Activated CD4-positive, alpha-beta memory T cell treated with anti-CD3 and anti-CD28 coated beads, Interleukin-2, amount 10 ng/mL, durations not matched to agents 7 days and 5 days (primary cell): Measurements from ENCODE around the gene GAB1. TPM values are rescaled to one million over a fixed set of nuclear protein-coding genes. Genes with fewer than 3 reads are reported as not detected.

Experiments
- CTCF ChIA-PET: fragments of 350-600 bp; sonication (Branson Sonifier 250); formaldehyde crosslinking; loops from one replicate; lab custom pipeline; 2021; ENCODE audit warnings: antibody characterized with exemption, inconsistent platforms; lab: Charles Lee
- POLR2A ChIA-PET: fragments of 350-600 bp; sonication (Branson Sonifier 250); formaldehyde crosslinking; loops from one replicate; lab custom pipeline; 2021; ENCODE audit warnings: antibody characterized with exemption; lab: Charles Lee
- DNase-seq: peaks from one replicate; pipeline ENCODE4 v3.0.0-alpha.2; 2020
- H3K27ac Mint-ChIP-seq: one replicate; pipeline ENCODE4 v1.8.0; 2021; ENCODE audit warnings: mild to moderate bottlenecking, mixed read lengths
- H3K27me3 Mint-ChIP-seq: one replicate; pipeline ENCODE4 v1.8.0; 2021; ENCODE audit warnings: mixed read lengths
- H3K36me3 Mint-ChIP-seq: one replicate; pipeline ENCODE4 v1.8.0; 2021; ENCODE audit warnings: low read depth, mixed read lengths
- H3K4me1 Mint-ChIP-seq: one replicate; pipeline ENCODE4 v1.8.0; 2021; ENCODE audit warnings: mixed read lengths
- H3K4me3 Mint-ChIP-seq: one replicate; pipeline ENCODE4 v1.8.0; 2021; ENCODE audit warnings: mild to moderate bottlenecking, mixed read lengths
- H3K9me3 Mint-ChIP-seq: one replicate; pipeline ENCODE4 v1.8.0; 2021; ENCODE audit warnings: mixed read lengths
- total RNA-seq, 2 experiments: library from RNA; stranded (reverse); gene quantifications; one replicate each; pipeline ENCODE4 v1.2.3, GENCODE V29; 2021

GAB1 gene
- total RNA-seq, 2 experiments from 2014 or later, result 0.80 to 0.86 TPM

GRCh38 chr4:143390764-143391163, 54.1 kb downstream of the GAB1 start:
- no peak for DNase-seq
- Mint-ChIP-seq H3K27ac (no peak overlapping the region), H3K27me3 (peaks cover 10% of the 10 kb centered on the region), H3K4me3 (no peak overlapping the region), H3K9me3 (no peaks in the 10 kb centered on the region), H3K36me3 (no peaks in the 10 kb centered on the region), H3K4me1 (no peaks in the 10 kb centered on the region)
- ChIA-PET CTCF (no interaction called here), POLR2A (no interaction called here)

DNA sequence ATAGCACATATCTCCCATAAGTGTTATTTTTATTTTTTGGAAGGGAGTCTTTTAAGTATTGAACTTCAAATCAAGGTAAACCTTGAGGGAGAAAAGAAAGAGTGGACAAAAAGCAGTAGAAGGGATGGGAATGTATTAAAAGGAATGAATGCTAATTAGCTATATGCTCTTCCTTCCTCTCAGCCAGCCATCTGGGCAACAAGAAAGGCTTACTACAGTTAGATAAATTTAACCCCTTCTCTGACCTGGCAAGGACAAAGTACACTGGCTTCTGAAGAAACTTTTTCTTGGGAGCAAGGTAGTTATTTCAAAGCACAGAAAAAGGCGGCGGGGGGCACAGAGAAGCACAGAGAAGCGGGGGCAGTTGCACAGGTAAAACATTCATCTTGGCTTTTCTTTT, 54.6 kb downstream of the GAB1 start:
- Mint-ChIP-seq H3K4me3 (no peak overlapping the region), H3K27ac (no peak overlapping the region), H3K27me3 (peaks cover 15% of the 10 kb centered on the region), H3K4me1 (no peaks in the 10 kb centered on the region), H3K9me3 (no peaks in the 10 kb centered on the region), H3K36me3 (no peaks in the 10 kb centered on the region)
- DNase-seq, result no peak
- POLR2A ChIA-PET, result no interaction called here
- CTCF ChIA-PET, result no interaction called here

DNA sequence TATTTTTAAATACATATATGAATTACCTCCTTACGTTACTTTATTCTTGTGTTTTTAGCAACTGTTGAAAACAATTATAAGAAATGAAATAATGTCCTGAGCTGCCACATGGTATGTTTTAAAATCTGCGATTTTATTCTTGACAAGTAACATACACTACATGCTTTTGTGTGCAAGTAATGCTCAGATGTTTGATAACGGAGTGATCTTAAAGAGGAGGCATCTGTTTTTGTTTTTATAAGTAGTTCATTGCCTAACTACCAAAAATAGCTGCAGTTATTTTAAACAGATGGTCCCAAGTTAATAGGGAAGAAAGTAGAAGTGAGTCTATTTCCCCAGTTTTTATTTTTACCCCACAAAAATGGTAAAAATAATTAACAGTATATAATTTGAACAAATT, 55.2 kb downstream of the GAB1 start:
- CTCF ChIA-PET, result no interaction called here
- DNase-seq, result no peak
- H3K4me1 Mint-ChIP-seq, result no peaks in the 10 kb centered on the region
- no peak overlapping the region for H3K27ac Mint-ChIP-seq
- H3K9me3 Mint-ChIP-seq, result no peaks in the 10 kb centered on the region
- H3K27me3 Mint-ChIP-seq, result peaks cover 18% of the 10 kb centered on the region
- POLR2A ChIA-PET, result no interaction called here
- no peaks in the 10 kb centered on the region for H3K36me3 Mint-ChIP-seq
- no peak overlapping the region for H3K4me3 Mint-ChIP-seq

- Mint-ChIP-seq H3K4me3 (no peak overlapping the region), H3K27me3 (peaks cover 22% of the 10 kb centered on the region), H3K9me3 (no peaks in the 10 kb centered on the region), H3K36me3 (no peaks in the 10 kb centered on the region), H3K27ac (no peak overlapping the region), H3K4me1 (no peaks in the 10 kb centered on the region)
- CTCF ChIA-PET, result no interaction called here
- no peak for DNase-seq
- POLR2A ChIA-PET, result no interaction called here
These were observed 56.5 kb downstream of the GAB1 start for GRCh38 chr4:143393195-143393594.

- H3K9me3 Mint-ChIP-seq, result no peaks in the 10 kb centered on the region
- no peak overlapping the region for H3K27ac Mint-ChIP-seq
- peaks cover 22% of the 10 kb centered on the region for H3K27me3 Mint-ChIP-seq
- H3K4me1 Mint-ChIP-seq, result no peaks in the 10 kb centered on the region
- DNase-seq, result no peak
- no peaks in the 10 kb centered on the region for H3K36me3 Mint-ChIP-seq
- POLR2A ChIA-PET, result no interaction called here
- no peak overlapping the region for H3K4me3 Mint-ChIP-seq
- CTCF ChIA-PET, result no interaction called here
These were observed 58.2 kb downstream of the GAB1 start for GRCh38 chr4:143394739-143395453.

DNA sequence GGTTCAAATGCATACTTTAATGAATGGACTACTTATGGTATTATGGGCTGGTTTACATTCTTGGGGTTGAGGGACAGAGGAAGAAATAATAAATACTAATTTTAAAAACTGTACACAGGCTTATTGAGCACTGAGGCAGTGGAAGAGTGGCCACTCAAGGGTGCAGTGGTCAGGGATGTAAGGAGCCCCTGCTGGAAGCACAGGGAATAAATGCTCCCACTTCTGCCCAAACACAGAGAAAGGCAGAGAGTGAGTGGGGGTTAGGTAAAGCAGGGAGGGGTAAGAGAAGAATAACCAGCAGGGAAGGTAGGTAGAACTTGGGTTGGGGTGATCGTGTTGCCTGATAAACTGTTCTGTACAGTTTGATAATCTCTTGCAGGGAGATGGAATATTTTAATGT, 60.0 kb downstream of the GAB1 start:
- Mint-ChIP-seq H3K36me3 (no peaks in the 10 kb centered on the region), H3K27me3 (peaks cover 22% of the 10 kb centered on the region), H3K9me3 (no peaks in the 10 kb centered on the region), H3K4me3 (no peak overlapping the region), H3K4me1 (no peaks in the 10 kb centered on the region), H3K27ac (no peak overlapping the region)
- ChIA-PET POLR2A (no interaction called here), CTCF (no interaction called here)
- no peak for DNase-seq

GRCh38 chr4:143397335-143397734, 60.7 kb downstream of the GAB1 start:
- no peak overlapping the region for H3K4me3 Mint-ChIP-seq
- peaks cover 24% of the 10 kb centered on the region for H3K27me3 Mint-ChIP-seq
- POLR2A ChIA-PET, result no interaction called here
- DNase-seq, result no peak
- no peak overlapping the region for H3K27ac Mint-ChIP-seq
- CTCF ChIA-PET, result no interaction called here
- peaks cover 2% of the 10 kb centered on the region for H3K4me1 Mint-ChIP-seq
- H3K9me3 Mint-ChIP-seq, result no peaks in the 10 kb centered on the region
- H3K36me3 Mint-ChIP-seq, result no peaks in the 10 kb centered on the region

GRCh38 chr4:143397887-143398286, 61.2 kb downstream of the GAB1 start:
- Mint-ChIP-seq H3K27ac (no peak overlapping the region), H3K4me1 (peaks cover 3% of the 10 kb centered on the region)
- POLR2A ChIA-PET, result no interaction called here

GRCh38 chr4:143399113-143399949, 62.7 kb downstream of the GAB1 start:
- ChIA-PET CTCF (no interaction called here), POLR2A (no interaction called here)

More at GRCh38 chr4:143397887-143398286, 61.2 kb downstream of the GAB1 start:
- no peak for DNase-seq
- CTCF ChIA-PET, result no interaction called here
- Mint-ChIP-seq H3K4me3 (no peak overlapping the region), H3K9me3 (no peaks in the 10 kb centered on the region), H3K36me3 (no peaks in the 10 kb centered on the region), H3K27me3 (peaks cover 24% of the 10 kb centered on the region)

GRCh38 chr4:143400082-143400481, 63.4 kb downstream of the GAB1 start:
- CTCF ChIA-PET, result interaction anchor here (1.3 kb wide), 1 partner anchor 10 kb away, joined by 4 read pairs; no protein-coding TSS in a partner anchor
- H3K4me3 Mint-ChIP-seq, result no peak overlapping the region
- no peaks in the 10 kb centered on the region for H3K36me3 Mint-ChIP-seq
- POLR2A ChIA-PET, result no interaction called here
- no peak for DNase-seq
- peaks cover 10% of the 10 kb centered on the region for H3K4me1 Mint-ChIP-seq
- no peak overlapping the region for H3K27ac Mint-ChIP-seq
- H3K27me3 Mint-ChIP-seq, result peaks cover 20% of the 10 kb centered on the region
- no peaks in the 10 kb centered on the region for H3K9me3 Mint-ChIP-seq

More at GRCh38 chr4:143399113-143399949, 62.7 kb downstream of the GAB1 start:
- no peak for DNase-seq
- Mint-ChIP-seq H3K27me3 (peaks cover 23% of the 10 kb centered on the region), H3K4me1 (peaks cover 10% of the 10 kb centered on the region), H3K9me3 (no peaks in the 10 kb centered on the region), H3K27ac (no peak overlapping the region), H3K36me3 (no peaks in the 10 kb centered on the region), H3K4me3 (no peak overlapping the region)

GRCh38 chr4:143402776-143403552, 66.3 kb downstream of the GAB1 start:
- ChIA-PET CTCF (no interaction called here), POLR2A (no interaction called here)
- peaks cover 14% of the 10 kb centered on the region for H3K4me1 Mint-ChIP-seq
- H3K27me3 Mint-ChIP-seq, result peaks cover 7% of the 10 kb centered on the region
- DNase-seq, result no peak
- no peak overlapping the region for H3K4me3 Mint-ChIP-seq
- no peak overlapping the region for H3K27ac Mint-ChIP-seq
- no peaks in the 10 kb centered on the region for H3K9me3 Mint-ChIP-seq
- H3K36me3 Mint-ChIP-seq, result no peaks in the 10 kb centered on the region

GRCh38 chr4:143403553-143403820, 66.8 kb downstream of the GAB1 start:
- ChIA-PET CTCF (no interaction called here), POLR2A (no interaction called here)
- no peak overlapping the region for H3K27ac Mint-ChIP-seq
- H3K9me3 Mint-ChIP-seq, result no peaks in the 10 kb centered on the region
- no peak for DNase-seq
- H3K4me3 Mint-ChIP-seq, result no peak overlapping the region
- H3K4me1 Mint-ChIP-seq, result peaks cover 14% of the 10 kb centered on the region
- H3K27me3 Mint-ChIP-seq, result peaks cover 2% of the 10 kb centered on the region
- H3K36me3 Mint-ChIP-seq, result no peaks in the 10 kb centered on the region

DNA sequence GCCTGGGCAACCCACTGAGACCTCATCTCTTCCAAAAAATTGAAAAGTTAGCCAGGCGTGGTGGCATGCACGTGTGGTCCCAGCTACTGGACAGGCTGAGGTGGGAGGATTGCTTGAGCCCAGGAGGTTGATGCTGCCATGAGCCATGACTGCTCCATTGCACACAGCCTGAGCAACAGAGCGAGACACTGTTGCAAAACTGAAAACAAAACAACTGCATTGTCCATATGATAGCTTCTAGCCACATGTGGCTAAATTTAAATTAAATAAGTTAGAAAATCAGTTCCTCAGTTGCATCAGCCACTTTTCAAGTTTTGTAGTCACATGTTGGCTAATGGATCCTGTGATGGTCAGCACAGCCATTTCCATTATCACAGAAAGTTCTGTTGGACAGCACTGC, 67.9 kb downstream of the GAB1 start:
- no peak for DNase-seq
- peaks cover 14% of the 10 kb centered on the region for H3K4me1 Mint-ChIP-seq
- CTCF ChIA-PET, result no interaction called here
- H3K27me3 Mint-ChIP-seq, result peaks cover 5% of the 10 kb centered on the region
- no peak overlapping the region for H3K27ac Mint-ChIP-seq
- H3K36me3 Mint-ChIP-seq, result no peaks in the 10 kb centered on the region
- no peaks in the 10 kb centered on the region for H3K9me3 Mint-ChIP-seq
- POLR2A ChIA-PET, result no interaction called here
- no peak overlapping the region for H3K4me3 Mint-ChIP-seq
